K562 (cell line): ENCODE results near the gene SYNGR3. TPM values are rescaled to one million over a fixed set of nuclear protein-coding genes. Genes with fewer than 3 reads are reported as not detected.
A peak's percentile ranks its signal among the peaks of the same experiment; 100 is the strongest.

Experiments
- ARID3A ChIP-seq: IDR thresholded peaks from 2 replicates; pipeline ENCODE4 v1.6.1; 2012; ENCODE audit warnings: low read depth, low read length, improper control_type of control experiment, borderline replicate concordance
- EGR1 ChIP-seq: fragments of 450-650 bp; conservative IDR thresholded peaks from 2 replicates; pipeline ENCODE4 v1.6.1; 2017; ENCODE audit warnings: mild to moderate bottlenecking
- ELK3 ChIP-seq: fragments of 450-650 bp; formaldehyde crosslinking; IDR thresholded peaks from 2 replicates; pipeline ENCODE4 v1.4.0; 2020; ENCODE audit warnings: mild to moderate bottlenecking
- ETS1 ChIP-seq: conservative IDR thresholded peaks from 2 replicates; pipeline ENCODE4 v1.6.1; 2011; ENCODE audit warnings: low read depth, mild to moderate bottlenecking, low read length; ENCODE audit not compliant: control insufficient read depth
- FOXP1 ChIP-seq: sonication (generic); formaldehyde crosslinking; IDR thresholded peaks from 2 replicates; pipeline ENCODE4 v1.8.0; 2022; ENCODE audit warnings: mild to moderate bottlenecking, missing genetic modification reagents
- HNRNPL ChIP-seq: fragments of 200-400 bp; formaldehyde crosslinking; IDR thresholded peaks from 2 replicates; pipeline ENCODE4 v1.6.1; 2017; ENCODE audit warnings: low read depth, mild to moderate bottlenecking, low read length
- L3MBTL2 ChIP-seq: fragments of 450-650 bp; IDR thresholded peaks from 2 replicates; pipeline ENCODE4 v1.6.1; 2016; ENCODE audit warnings: mild to moderate bottlenecking, moderate library complexity
- MEIS2 ChIP-seq: fragments of 450-650 bp; IDR thresholded peaks from 2 replicates; pipeline ENCODE4 v1.6.1; 2014; ENCODE audit warnings: mild to moderate bottlenecking; ENCODE audit not compliant: partially characterized antibody
- POLR2A ChIP-seq: fragments of 450-650 bp; conservative IDR thresholded peaks from 2 replicates; pipeline ENCODE4 v1.6.1; 2016
- PRMT5 ChIP-seq: sonication (generic); formaldehyde crosslinking; IDR thresholded peaks from 2 replicates; pipeline ENCODE4 v1.5.0; 2020; ENCODE audit warnings: missing genetic modification reagents
- PTRF ChIP-seq: fragments of 450-650 bp; IDR thresholded peaks from 2 replicates; pipeline ENCODE4 v1.6.1; 2016; ENCODE audit warnings: mild to moderate bottlenecking, missing genetic modification characterization, missing compliant biosample characterization
- RFX1 ChIP-seq: fragments of 450-650 bp; IDR thresholded peaks from 2 replicates; pipeline ENCODE4 v1.6.1; 2016; ENCODE audit warnings: mild to moderate bottlenecking, moderate library complexity
- SRF ChIP-seq, 2 experiments: fragments of 250-450, 450-650 bp in 1 of 2; sonication (Bioruptor Pico) in 1 of 2; sonication (generic) in 1 of 2; formaldehyde crosslinking; IDR thresholded peaks; 2 replicates each; pipeline versions ENCODE4 v1.5.0 to v1.5.1; 2020 to 2022; ENCODE audit warnings: mild to moderate bottlenecking in 1 of 2, missing genetic modification reagents in 1 of 2
- TCF15 ChIP-seq: fragments of 250-450 bp; sonication (Bioruptor Pico); IDR thresholded peaks from 2 replicates; pipeline ENCODE4 v1.8.0; 2022; ENCODE audit warnings: moderate library complexity, mild to moderate bottlenecking, inconsistent platforms
- ZFP30 ChIP-seq: fragments of 250-450 bp; sonication (Bioruptor Pico); IDR thresholded peaks from 2 replicates; pipeline ENCODE4 v1.8.0; 2022; ENCODE audit warnings: moderate library complexity, mild to moderate bottlenecking, inconsistent platforms, borderline replicate concordance
- ZHX1 ChIP-seq: fragments of 150-350 bp; conservative IDR thresholded peaks from 2 replicates; pipeline ENCODE4 v1.6.1; 2014; ENCODE audit warnings: low read length
- ZNF174 ChIP-seq: fragments of 250-450 bp; sonication (Bioruptor Pico); IDR thresholded peaks from 2 replicates; pipeline ENCODE4 v1.4.0; 2020; ENCODE audit warnings: mild to moderate bottlenecking
- ZNF280A ChIP-seq: fragments of 450-650 bp; IDR thresholded peaks from 2 replicates; pipeline ENCODE4 v1.6.1; 2018; ENCODE audit warnings: mild to moderate bottlenecking, low read depth; ENCODE audit not compliant: partially characterized antibody
- polyA plus RNA-seq, 8 experiments: library from polyadenylated mRNA; depleted of rRNA in 4 of 8; stranded (reverse) in 5 of 8; unstranded in 3 of 8; fragments of >200 nt; fragmentation: Nextera tagmentation in 2 of 8; fragmentation: Illumina TruSeq in 1 of 8; extraction: Ambion mirVana in 2 of 8; extraction: Trizol in 1 of 8; gene quantifications; 2 replicates each; pipeline versions ENCODE4 v1.2.1 to v1.2.3, GENCODE V29; 2011 to 2014; ENCODE audit warnings: inconsistent platforms in 1 of 8, missing spikeins in 1 of 8
- total RNA-seq, 7 experiments: library from RNA; depleted of rRNA in 6 of 7; stranded (reverse); fragments of >200 nt in 6 of 7; fragmentation: Illumina TruSeq in 2 of 7; extraction: Trizol in 2 of 7; gene quantifications; 2 replicates each; pipeline versions ENCODE4 v1.2.1 to v1.2.3, GENCODE V29; 2011 to 2021; ENCODE audit warnings: low replicate concordance in 1 of 7

The SYNGR3 gene
- total and polyA plus RNA-seq, 9 of the 15 experiments (the other 6 are each of a cell fraction or from before 2014, with no cell fraction given), result 3.7 to 69.2 (median 36.3) TPM

- TF ChIP-seq ETS1 (0 out of 2 replicates have a peak, but pooled peaks have one; percentile 2), FOXP1 (CRISPR knock-in tag) (no peak), HNRNPL (no peak), L3MBTL2 (peak; percentile 96), ELK3 (no peak), SRF (CRISPR knock-in tag; IDR thresholded peaks at IDR 0.05) (no peak), PTRF (tag) (no peak), ZNF174 (no peak), ZHX1 (no peak), TCF15 (CRISPR knock-in tag) (no peak), PRMT5 (CRISPR knock-in tag) (no peak), ARID3A (no peak), MEIS2 (no peak), EGR1 (no peak), ZFP30 (CRISPR knock-in tag) (no peak), POLR2A (no peak), RFX1 (no peak), ZNF280A (no peak)
These were observed 18.9 kb downstream of the SYNGR3 start (continued) for GRCh38 chr16:2008631-2009163.
